Natural killer cell (primary cell): ENCODE results near the gene B4GALT1. TPM values are rescaled to one million over a fixed set of nuclear protein-coding genes. Genes with fewer than 3 reads are reported as not detected.

Source experiments
- ATAC-seq, 3 donors: fragments of 150-1000 bp in 2 of 3; fragments of 200-7000 bp in 1 of 3; cut with Tn5 transposase; 1 replicate in 1 of 3; 2 replicates in 2 of 3; pipeline ENCODE4 v1.10.0; 2021; ENCODE audit warnings: mild to moderate bottlenecking in 2 of 3, moderate library complexity in 2 of 3
- DNase-seq, 2 donors: peaks; one replicate each; pipeline versions ENCODE4 v3.0.0 to v3.0.0-alpha.2; 2013 to 2021; ENCODE audit warnings: mixed read lengths in 1 of 2
- H3K27ac ChIP-seq: one replicate; pipeline ENCODE4 v1.5.1; 2013; ENCODE audit warnings: mild to moderate bottlenecking, low read length
- H3K27me3 ChIP-seq: one replicate; pipeline ENCODE4 v1.6.1; 2013; ENCODE audit warnings: low read length; ENCODE audit not compliant: control insufficient read depth, insufficient read depth
- H3K36me3 ChIP-seq: one replicate; pipeline ENCODE4 v1.6.1; 2013; ENCODE audit warnings: low read length; ENCODE audit not compliant: control insufficient read depth, insufficient read depth
- H3K4me1 ChIP-seq: one replicate; pipeline ENCODE4 v1.6.1; 2013; ENCODE audit warnings: low read length; ENCODE audit not compliant: control insufficient read depth, insufficient read depth
- H3K4me3 ChIP-seq: one replicate; pipeline ENCODE4 v1.5.1; 2013; ENCODE audit warnings: low read length
- H3K9me3 ChIP-seq: one replicate; pipeline ENCODE4 v1.6.1; 2013; ENCODE audit warnings: low read length; ENCODE audit not compliant: control insufficient read depth, insufficient read depth
- H3K27ac Mint-ChIP-seq, 2 donors: one replicate each; pipeline ENCODE4 v1.8.0; 2022; ENCODE audit warnings: mild to moderate bottlenecking in 2 of 2, mixed read lengths in 2 of 2, moderate library complexity in 1 of 2
- H3K27me3 Mint-ChIP-seq, 2 donors: one replicate each; pipeline ENCODE4 v1.8.0; 2022; ENCODE audit warnings: low read depth in 2 of 2, mixed read lengths in 2 of 2
- H3K36me3 Mint-ChIP-seq: one replicate; pipeline ENCODE4 v1.8.0; 2022; ENCODE audit warnings: mixed read lengths
- H3K4me1 Mint-ChIP-seq, 2 donors: one replicate each; pipeline ENCODE4 v1.8.0; 2022; ENCODE audit warnings: mixed read lengths in 2 of 2
- H3K4me3 Mint-ChIP-seq: one replicate; pipeline ENCODE4 v1.8.0; 2022; ENCODE audit warnings: mild to moderate bottlenecking, moderate library complexity, mixed read lengths
- H3K9me3 Mint-ChIP-seq, 2 donors: one replicate each; pipeline ENCODE4 v1.8.0; 2022; ENCODE audit warnings: mixed read lengths in 2 of 2
- WGBS: methylation state at CpG from one replicate; pipeline ENCODE4 v1.1.7; 2013; ENCODE audit warnings: missing lambda C conversion rate; ENCODE audit not compliant: insufficient coverage; 5-methylcytosine and 5-hydroxymethylcytosine counted together
- intact Hi-C: fragments of 100-400 bp; cut with micrococcal nuclease; formaldehyde crosslinking; loops from one replicate; pipeline ENCODE4 v1.14.2; 2022
- total RNA-seq, 4 donors: library from RNA; stranded (reverse); fragments of 120-200 nt in 1 of 4; gene quantifications; one replicate each; pipeline versions ENCODE4 v1.2.3 to v1.2.4, GENCODE V29; 2013 to 2022
- TF ChIP-seq, protein P1 (sequence below): fragments of 200-600 bp; IDR thresholded peaks from one replicate; pipeline ENCODE4 v1.8.0; 2022; ENCODE audit warnings: antibody characterized with exemption

The B4GALT1 gene
- total RNA-seq, 3 donors from 2014 or later (not counting 1 experiment from before 2014, with no cell fraction given) = 122 to 143 (median 128) TPM

DNA sequence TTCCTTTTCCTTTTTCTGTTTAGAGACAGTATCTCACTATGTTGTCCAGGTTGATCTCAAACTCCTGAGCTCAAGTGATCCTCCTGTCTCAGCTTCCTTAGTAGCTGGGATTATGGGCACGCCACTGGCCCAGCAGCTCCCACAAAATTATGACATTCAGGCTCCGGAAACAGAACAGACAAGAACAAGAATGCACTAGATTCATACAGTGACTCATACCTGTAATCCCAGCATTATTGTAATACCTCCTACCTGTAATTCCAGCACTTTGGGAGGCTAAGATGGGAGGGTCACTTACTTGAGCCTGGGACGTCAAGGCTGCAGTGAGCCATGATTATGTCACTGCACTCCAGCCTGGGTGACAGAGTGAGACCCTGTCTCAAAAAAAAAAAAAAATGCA, 26.7 kb upstream of the B4GALT1 start:
- Histone ChIP-seq H3K36me3 (no peaks in the 10 kb centered on the region), H3K27ac (no peak overlapping the region), H3K27me3 (no peaks in the 10 kb centered on the region), H3K4me1 (no peaks in the 10 kb centered on the region), H3K9me3 (no peaks in the 10 kb centered on the region), H3K4me3 (no peak overlapping the region)
- H3K9me3 Mint-ChIP-seq = no peaks in the 10 kb centered on the region
- WGBS = 95% methylated on average over 3 of the region's 3 CpGs
- no peak overlapping the region for H3K27ac Mint-ChIP-seq
- no peak overlapping the region for H3K4me3 Mint-ChIP-seq
- intact Hi-C loops = no loop called here
- H3K27me3 Mint-ChIP-seq = no peaks in the 10 kb centered on the region
- H3K4me1 Mint-ChIP-seq = no peaks in the 10 kb centered on the region
- TF ChIP-seq, protein P1, sequence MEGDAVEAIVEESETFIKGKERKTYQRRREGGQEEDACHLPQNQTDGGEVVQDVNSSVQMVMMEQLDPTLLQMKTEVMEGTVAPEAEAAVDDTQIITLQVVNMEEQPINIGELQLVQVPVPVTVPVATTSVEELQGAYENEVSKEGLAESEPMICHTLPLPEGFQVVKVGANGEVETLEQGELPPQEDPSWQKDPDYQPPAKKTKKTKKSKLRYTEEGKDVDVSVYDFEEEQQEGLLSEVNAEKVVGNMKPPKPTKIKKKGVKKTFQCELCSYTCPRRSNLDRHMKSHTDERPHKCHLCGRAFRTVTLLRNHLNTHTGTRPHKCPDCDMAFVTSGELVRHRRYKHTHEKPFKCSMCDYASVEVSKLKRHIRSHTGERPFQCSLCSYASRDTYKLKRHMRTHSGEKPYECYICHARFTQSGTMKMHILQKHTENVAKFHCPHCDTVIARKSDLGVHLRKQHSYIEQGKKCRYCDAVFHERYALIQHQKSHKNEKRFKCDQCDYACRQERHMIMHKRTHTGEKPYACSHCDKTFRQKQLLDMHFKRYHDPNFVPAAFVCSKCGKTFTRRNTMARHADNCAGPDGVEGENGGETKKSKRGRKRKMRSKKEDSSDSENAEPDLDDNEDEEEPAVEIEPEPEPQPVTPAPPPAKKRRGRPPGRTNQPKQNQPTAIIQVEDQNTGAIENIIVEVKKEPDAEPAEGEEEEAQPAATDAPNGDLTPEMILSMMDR = no peak
- no peak for DNase-seq
- H3K36me3 Mint-ChIP-seq = no peaks in the 10 kb centered on the region
- no peak for ATAC-seq

DNA sequence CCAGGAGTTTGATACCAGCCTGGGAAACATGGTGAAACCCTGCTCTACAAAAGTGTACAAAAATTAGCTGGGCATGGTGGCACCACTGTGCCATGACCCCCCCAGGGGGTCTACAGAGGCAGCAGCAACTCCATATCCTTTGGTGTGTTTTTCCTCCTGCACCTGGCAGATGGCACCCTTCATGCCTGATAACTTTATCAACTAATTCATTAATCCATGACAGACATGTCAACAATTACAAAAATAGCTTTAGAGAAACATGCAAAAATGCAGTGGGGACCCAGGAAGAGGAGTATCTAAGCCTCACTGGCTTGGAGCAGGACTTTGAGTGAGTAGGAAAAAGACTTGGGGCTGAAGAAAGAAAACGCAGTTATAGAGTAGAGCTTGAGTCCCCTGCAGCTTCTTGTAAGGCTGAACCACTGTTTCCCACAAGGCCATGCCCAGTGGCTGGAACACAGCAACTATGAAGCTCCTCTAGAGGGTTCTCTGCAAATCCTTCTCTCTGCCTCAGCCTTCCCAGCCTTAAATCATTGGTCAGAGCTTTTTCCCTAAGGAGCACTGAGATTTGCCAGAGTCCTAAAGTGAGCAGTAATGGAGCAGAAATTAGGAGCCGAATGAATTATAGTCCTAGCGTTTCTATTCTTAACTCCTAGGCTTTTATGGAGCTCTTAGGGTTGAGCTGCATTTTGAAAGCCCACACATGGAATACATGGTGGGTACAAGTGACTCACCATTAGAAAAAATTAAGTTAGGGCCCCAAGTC, 25.5 kb upstream of the B4GALT1 start:
- Histone ChIP-seq H3K4me3 (no peak overlapping the region), H3K36me3 (no peaks in the 10 kb centered on the region), H3K4me1 (no peaks in the 10 kb centered on the region), H3K27me3 (no peaks in the 10 kb centered on the region), H3K9me3 (no peaks in the 10 kb centered on the region), H3K27ac (no peak overlapping the region)
- intact Hi-C loops = no loop called here
- H3K27ac Mint-ChIP-seq = no peak overlapping the region
- DNase-seq (no peak), ATAC-seq (no peak)
- H3K4me1 Mint-ChIP-seq = peaks cover 0 to 2% of the 10 kb centered on the region in 2 donors
- H3K4me3 Mint-ChIP-seq = no peak overlapping the region
- TF ChIP-seq, protein P1 = no peak
- no peaks in the 10 kb centered on the region for H3K9me3 Mint-ChIP-seq
- no peaks in the 10 kb centered on the region for H3K36me3 Mint-ChIP-seq
- H3K27me3 Mint-ChIP-seq = no peaks in the 10 kb centered on the region
- 95% methylated on average over 3 of the region's 3 CpGs for WGBS

DNA sequence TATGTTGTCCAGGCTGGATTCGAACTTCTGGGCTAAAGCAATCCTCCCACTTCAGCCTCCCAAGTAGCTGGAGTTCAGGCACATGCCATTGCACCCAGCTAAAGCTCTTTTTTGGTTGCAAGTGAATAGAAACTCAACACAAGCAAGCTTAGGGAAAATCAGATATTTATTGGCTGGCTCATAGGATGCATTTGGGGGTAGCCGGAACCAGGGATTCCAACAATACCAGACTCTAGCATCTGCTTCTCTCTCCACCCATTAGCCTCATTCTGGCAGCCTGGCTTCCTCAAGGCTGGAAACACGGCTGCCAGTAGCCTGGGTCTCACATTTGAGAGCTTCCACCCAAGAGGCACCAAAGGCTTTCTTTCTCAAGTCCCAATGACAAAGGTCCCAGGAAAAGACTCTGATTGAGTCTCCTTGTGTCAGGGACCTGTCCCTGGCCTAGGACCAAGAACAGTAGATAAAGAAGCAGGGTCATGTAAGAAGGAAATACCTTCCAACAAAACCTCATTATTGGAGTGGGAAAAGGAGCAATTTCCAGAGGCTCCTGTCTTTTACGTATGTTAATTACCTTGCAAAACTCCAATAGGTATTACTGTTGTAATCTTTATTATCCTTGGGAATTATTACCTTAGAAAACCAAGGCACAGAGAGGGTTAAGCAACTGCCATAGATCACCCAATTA, 23.0 kb upstream of the B4GALT1 start:
- Histone ChIP-seq H3K27me3 (no peaks in the 10 kb centered on the region), H3K9me3 (no peaks in the 10 kb centered on the region), H3K4me3 (no peak overlapping the region), H3K27ac (no peak overlapping the region), H3K36me3 (no peaks in the 10 kb centered on the region), H3K4me1 (no peaks in the 10 kb centered on the region)
- 90% methylated on average over 3 of the region's 4 CpGs for WGBS
- Mint-ChIP-seq H3K4me1 (peaks cover 0 to 5% of the 10 kb centered on the region in 2 donors), H3K27me3 (no peaks in the 10 kb centered on the region), H3K4me3 (no peak overlapping the region), H3K27ac (no peak overlapping the region), H3K36me3 (no peaks in the 10 kb centered on the region), H3K9me3 (no peaks in the 10 kb centered on the region)
- TF ChIP-seq, protein P1 = no peak
- ATAC-seq (no peak), DNase-seq (no peak)
- intact Hi-C loops = no loop called here
